22Rv1 (cell line): ENCODE results near the gene PRLH.

Experiments
- H3K27ac ChIP-seq: fragments of 450-650 bp; 2 replicates; pipeline ENCODE4 v1.5.1; 2017
- ZFX ChIP-seq: fragments of 450-650 bp; IDR thresholded peaks from 2 replicates; pipeline ENCODE4 v1.6.1; 2017; ENCODE audit warnings: antibody characterized with exemption, borderline replicate concordance
- TF ChIP-seq, protein P1 (sequence below): fragments of 450-650 bp; IDR thresholded peaks from 2 replicates; pipeline ENCODE4 v1.5.1; 2017; ENCODE audit warnings: mild to moderate bottlenecking

The PRLH gene, protein sequence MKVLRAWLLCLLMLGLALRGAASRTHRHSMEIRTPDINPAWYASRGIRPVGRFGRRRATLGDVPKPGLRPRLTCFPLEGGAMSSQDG

DNA sequence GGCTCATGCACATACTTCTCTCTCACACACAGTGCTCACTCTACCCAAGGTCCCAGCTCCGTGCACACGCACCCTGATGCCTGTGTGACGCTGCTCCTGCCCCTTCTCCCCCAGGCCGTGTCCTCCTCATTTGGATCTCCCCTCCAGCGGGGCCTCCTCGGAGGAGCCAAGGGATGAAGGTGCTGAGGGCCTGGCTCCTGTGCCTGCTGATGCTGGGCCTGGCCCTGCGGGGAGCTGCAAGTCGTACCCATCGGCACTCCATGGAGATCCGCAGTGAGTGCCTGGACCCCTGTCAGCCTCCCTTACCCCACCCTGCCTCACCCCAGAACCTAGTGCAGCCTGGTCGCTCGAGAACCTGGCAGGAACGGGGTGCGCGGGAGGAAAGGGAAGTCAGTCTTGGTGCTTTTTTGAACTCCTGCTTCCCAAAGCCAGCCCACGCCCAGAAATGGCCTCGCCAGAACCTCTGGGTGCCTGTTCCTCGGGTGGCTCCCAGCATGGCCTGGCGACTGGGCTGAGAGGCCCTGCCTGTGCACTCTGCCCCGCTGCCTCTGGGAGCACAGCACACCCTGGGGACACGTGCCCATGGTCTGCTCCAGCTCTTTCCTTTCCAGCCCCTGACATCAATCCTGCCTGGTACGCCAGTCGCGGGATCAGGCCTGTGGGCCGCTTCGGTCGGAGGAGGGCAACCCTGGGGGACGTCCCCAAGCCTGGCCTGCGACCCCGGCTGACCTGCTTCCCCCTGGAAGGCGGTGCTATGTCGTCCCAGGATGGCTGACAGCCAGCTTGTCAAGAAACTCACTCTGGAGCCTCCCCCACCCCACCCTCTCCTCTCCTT, at the start of gene PRLH:
Gene PRLH, plus strand, starts transcription at position 174 of the 835 bp plus-strand sequence. Its CDS starts 0 bp downstream, at position 174.
- TF ChIP-seq, protein P1, sequence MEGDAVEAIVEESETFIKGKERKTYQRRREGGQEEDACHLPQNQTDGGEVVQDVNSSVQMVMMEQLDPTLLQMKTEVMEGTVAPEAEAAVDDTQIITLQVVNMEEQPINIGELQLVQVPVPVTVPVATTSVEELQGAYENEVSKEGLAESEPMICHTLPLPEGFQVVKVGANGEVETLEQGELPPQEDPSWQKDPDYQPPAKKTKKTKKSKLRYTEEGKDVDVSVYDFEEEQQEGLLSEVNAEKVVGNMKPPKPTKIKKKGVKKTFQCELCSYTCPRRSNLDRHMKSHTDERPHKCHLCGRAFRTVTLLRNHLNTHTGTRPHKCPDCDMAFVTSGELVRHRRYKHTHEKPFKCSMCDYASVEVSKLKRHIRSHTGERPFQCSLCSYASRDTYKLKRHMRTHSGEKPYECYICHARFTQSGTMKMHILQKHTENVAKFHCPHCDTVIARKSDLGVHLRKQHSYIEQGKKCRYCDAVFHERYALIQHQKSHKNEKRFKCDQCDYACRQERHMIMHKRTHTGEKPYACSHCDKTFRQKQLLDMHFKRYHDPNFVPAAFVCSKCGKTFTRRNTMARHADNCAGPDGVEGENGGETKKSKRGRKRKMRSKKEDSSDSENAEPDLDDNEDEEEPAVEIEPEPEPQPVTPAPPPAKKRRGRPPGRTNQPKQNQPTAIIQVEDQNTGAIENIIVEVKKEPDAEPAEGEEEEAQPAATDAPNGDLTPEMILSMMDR, result no peak
- TF ChIP-seq ZFX, result no peak
- no peak within 1 kb of the TSS for H3K27ac ChIP-seq

DNA sequence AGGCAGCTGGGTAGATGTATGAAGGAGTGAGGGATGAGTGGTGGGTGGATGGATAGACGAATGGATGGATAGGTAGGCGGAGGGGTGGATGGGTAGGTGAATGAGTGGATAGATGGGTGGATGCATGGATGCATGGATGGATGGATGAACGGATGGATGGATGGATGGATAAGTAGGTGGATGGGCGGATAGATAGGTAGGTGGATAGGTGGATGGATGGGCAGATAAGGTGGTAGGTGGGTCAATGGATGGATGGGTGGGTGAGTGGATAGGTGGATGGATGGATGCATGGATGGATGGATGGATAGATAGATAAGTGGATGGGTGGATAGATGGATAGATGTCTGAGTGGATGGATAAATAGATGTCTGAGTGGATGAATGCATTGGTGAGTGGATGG, 49.2 kb upstream of the PRLH start:
- no peak overlapping the region for H3K27ac ChIP-seq
- TF ChIP-seq, protein P1, result no peak
- no peak for TF ChIP-seq ZFX

DNA sequence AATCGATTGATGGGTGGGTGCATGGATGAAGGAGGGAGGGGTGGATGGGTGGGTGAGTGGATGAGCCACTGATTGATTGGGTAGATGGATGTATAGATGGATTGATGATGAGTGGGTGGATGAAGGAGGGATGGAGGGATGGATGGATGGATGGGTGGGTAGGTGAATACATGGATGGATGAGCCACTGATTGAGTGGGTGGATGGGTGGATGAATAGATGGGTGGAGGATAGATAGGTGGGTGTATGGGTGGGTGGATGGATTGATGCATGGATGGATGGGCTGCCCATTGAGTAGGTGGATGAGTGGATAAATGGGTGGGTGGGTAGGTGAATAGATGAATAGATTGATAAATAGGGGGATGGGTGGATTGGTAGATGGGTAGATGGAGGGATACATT, 48.4 kb upstream of the PRLH start:
- H3K27ac ChIP-seq, result no peak overlapping the region
- TF ChIP-seq, protein P1, result no peak
- TF ChIP-seq ZFX, result no peak

DNA sequence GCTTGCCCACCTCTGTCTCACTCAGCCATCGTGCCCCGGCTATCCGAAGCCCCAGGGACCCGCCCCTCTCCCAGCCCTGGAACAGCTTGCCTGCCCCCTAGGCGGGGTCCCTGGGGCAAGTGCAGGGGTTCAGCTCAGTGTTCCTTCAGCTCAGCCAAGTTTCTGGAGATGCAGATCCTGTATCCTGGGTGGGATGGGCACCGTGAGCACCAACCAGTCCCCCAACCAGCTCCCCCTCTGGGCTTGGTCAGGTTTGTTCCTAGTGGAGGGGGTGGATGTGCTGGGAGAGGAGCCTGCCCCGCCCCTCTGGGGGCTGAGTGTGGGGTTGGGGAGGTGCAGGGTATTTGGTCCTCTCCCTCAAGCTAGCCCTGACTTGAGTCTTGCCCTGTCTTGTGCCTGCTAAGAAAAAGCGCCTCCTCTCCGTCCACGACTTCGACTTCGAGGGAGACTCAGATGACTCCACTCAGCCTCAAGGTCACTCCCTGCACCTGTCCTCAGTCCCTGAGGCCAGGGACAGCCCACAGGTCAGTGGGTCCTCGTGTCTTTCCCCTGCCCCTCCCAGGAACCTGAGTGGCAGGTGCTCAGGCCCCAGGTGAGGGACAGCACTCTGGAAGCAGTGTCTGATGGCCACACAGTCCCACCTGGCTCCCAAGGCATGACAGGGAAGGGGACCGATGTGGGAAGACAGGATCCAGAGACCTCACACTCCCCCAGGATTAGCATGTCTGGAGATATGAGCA, 46.7 kb upstream of the PRLH start:
- TF ChIP-seq ZFX, result no peak
- no peak overlapping the region for H3K27ac ChIP-seq

DNA sequence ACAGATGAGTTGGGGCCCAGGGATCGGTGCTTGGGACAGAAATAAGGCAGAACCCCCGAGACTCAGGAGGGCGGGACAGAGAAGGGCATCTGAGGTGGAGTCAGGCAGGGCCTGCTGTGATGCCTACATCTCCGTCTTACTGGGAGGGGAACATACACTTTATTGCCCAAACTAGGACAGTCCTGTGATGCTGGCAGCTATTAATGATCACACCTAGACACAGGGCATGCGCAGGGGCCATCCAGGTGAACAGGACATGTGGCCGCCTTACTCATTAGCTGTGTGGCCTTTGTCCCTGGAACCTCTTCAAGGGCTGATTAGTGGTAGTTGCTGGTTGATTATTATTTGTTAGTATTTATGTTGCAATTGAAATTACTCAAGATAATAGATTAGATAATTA, 46.1 kb upstream of the PRLH start:
- no peak overlapping the region for H3K27ac ChIP-seq
- TF ChIP-seq ZFX, result no peak
- TF ChIP-seq, protein P1, result no peak

DNA sequence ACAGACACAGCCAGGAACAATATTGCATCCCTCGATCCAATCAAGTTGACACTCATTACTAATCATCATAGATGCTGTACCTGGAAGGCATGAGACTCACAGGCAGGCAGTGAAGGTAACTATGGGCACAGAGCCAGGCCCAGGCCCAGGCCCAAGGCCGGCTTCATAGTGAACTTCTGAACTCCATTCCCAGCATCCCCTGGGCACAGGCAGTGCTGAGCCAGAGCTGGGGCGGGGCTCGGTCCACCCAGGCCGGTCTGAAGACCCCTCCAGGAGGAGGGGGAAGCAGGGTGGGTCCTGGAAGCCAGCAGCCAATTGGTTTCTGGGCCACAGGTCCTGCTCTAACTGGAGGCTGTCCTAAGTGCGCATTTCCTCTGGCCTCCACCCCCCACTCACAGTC, 41.7 kb upstream of the PRLH start:
- H3K27ac ChIP-seq, result no peak overlapping the region
- TF ChIP-seq, protein P1, result no peak
- TF ChIP-seq ZFX, result no peak

DNA sequence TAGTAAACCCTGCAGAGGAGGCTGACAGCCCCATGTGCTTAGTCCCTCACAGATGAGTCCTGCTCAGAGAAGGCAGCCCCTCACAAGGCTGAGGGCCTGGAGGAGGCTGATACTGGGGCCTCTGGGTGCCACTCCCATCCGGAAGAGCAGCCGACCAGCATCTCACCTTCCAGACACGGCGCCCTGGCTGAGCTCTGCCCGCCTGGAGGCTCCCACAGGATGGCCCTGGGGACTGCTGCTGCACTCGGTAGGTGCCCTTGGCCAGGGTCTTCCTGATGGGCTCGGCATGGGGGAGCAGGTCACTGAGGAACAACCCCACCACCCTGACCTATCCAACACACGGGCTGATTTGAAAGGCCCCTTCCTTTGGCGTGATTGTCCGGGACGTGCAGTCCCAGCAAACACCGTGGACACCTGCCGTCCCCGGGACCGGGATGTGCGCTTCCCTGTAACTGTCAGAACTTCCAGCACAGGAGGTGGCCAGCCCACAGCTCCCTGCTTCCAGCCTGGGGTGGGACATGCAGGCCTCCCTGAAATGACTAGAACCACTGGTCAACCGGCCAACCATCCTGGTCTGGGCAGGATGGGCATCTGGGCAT, 40.7 kb upstream of the PRLH start:
- TF ChIP-seq, protein P1, result no peak
- no peak for TF ChIP-seq ZFX
- no peak overlapping the region for H3K27ac ChIP-seq
